Thoracic aorta (tissue), 2 donors: Measurements from ENCODE around the gene BAG1. TPM values are rescaled to one million over a fixed set of nuclear protein-coding genes. Genes with fewer than 3 reads are reported as not detected.

Experiments used
- ATAC-seq: fragments of 150-250 bp; one replicate; pipeline ENCODE4 v1.8.0; 2017; ENCODE audit warnings: low read depth; ENCODE audit not compliant: insufficient number of reproducible peaks, low FRiP score
- DNase-seq: peaks from one replicate; pipeline ENCODE4 v3.0.0-alpha.2; 2020; ENCODE audit warnings: low spot score
- H3K27ac ChIP-seq, 2 donors: fragments of 200-600 bp; sonication (generic); 1 replicate in 1 of 2; 2 replicates in 1 of 2; pipeline ENCODE4 v1.5.1; 2016; ENCODE audit warnings: mild to moderate bottlenecking in 2 of 2, moderate library complexity in 2 of 2
- H3K27me3 ChIP-seq: fragments of 200-600 bp; sonication (generic); replicated peaks from 2 replicates; pipeline ENCODE4 v1.6.0; 2016; ENCODE audit warnings: mild to moderate bottlenecking; ENCODE audit not compliant: insufficient read depth
- H3K36me3 ChIP-seq: fragments of 200-600 bp; sonication (generic); one replicate; pipeline ENCODE4 v1.5.1; 2016
- H3K4me1 ChIP-seq, 2 donors: fragments of 200-600 bp; sonication (generic); 1 replicate in 1 of 2; 2 replicates in 1 of 2; pipeline versions ENCODE4 v1.5.1 to v1.6.0; 2016; ENCODE audit warnings: low read depth in 2 of 2, mild to moderate bottlenecking in 1 of 2; ENCODE audit not compliant: control insufficient read depth in 1 of 2
- H3K4me3 ChIP-seq: fragments of 200-600 bp; sonication (generic); 2 replicates; pipeline ENCODE4 v1.5.1; 2016; ENCODE audit warnings: mild to moderate bottlenecking
- H3K9me3 ChIP-seq: fragments of 200-600 bp; sonication (generic); 2 replicates; pipeline ENCODE4 v1.5.1; 2016
- total RNA-seq, 2 donors: library from RNA; depleted of rRNA; stranded (reverse); fragments of >200 nt; gene quantifications; one replicate each; pipeline versions ENCODE4 v1.1.0 to v1.2.3, GENCODE V29; 2016
- TF ChIP-seq, protein P1 (sequence below): fragments of 200-600 bp; sonication (generic); IDR thresholded peaks from one replicate; pipeline ENCODE4 v1.5.1; 2019; ENCODE audit warnings: antibody characterized with exemption

The BAG1 gene
- 10 to 100 TPM; 30.6 to 40.5 TPM for total RNA-seq

DNA sequence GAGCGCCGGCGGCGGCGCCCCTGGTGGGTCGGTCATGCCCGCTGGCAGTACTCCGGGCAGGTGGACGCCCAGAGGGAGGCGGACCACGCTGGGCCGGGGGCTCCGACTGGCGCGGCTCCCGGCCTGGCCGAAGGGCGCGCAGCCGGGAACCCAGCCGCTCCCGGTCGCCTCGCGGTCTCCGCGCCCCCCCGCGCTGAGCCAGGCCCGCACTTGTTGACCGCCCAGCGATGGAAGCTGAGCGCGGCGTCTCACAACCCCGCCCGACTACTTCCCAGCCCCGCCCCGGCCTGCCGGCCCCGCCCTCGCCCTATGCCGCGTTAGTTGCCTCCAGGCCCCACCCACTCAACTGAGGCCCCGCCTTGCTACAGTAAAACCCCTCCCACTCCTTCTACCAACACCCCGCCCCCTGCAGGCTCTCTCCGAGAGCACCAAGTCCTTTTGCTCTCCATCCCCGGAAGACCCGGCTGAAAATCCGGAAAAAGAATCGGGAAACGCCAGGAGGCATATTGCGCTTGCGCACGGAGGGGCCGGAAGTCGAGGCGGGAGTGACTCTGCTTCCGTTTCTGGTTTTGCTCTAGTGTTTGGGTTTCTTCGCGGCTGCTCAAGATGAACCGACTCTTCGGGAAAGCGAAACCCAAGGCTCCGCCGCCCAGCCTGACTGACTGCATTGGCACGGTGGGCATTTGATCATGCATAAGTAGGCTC lies at the start of gene BAG1, which contains the start of gene CHMP5:
Gene BAG1, minus strand, starts transcription at position 236 of the 705 bp plus-strand sequence.
Gene CHMP5, plus strand, starts transcription at position 577 of the 705 bp plus-strand sequence. Its CDS starts 30 bp downstream, at position 607.
- H3K27me3 ChIP-seq: no peaks in the 10 kb centered on the region
- H3K36me3 ChIP-seq: peaks cover 16% of the 10 kb centered on the region
- H3K27ac ChIP-seq: peak within 1 kb of the TSS; percentile 75 to 85
- H3K4me3 ChIP-seq: peak within 1 kb of the TSS; percentile 79
- no peaks in the 10 kb centered on the region for H3K9me3 ChIP-seq
- peaks cover 7 to 29% of the 10 kb centered on the region in 2 donors for H3K4me1 ChIP-seq
- TF ChIP-seq, protein P1, sequence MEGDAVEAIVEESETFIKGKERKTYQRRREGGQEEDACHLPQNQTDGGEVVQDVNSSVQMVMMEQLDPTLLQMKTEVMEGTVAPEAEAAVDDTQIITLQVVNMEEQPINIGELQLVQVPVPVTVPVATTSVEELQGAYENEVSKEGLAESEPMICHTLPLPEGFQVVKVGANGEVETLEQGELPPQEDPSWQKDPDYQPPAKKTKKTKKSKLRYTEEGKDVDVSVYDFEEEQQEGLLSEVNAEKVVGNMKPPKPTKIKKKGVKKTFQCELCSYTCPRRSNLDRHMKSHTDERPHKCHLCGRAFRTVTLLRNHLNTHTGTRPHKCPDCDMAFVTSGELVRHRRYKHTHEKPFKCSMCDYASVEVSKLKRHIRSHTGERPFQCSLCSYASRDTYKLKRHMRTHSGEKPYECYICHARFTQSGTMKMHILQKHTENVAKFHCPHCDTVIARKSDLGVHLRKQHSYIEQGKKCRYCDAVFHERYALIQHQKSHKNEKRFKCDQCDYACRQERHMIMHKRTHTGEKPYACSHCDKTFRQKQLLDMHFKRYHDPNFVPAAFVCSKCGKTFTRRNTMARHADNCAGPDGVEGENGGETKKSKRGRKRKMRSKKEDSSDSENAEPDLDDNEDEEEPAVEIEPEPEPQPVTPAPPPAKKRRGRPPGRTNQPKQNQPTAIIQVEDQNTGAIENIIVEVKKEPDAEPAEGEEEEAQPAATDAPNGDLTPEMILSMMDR: peak; percentile 15
- peak; percentile 90 for ATAC-seq
- DNase-seq: peak; percentile 100

DNA sequence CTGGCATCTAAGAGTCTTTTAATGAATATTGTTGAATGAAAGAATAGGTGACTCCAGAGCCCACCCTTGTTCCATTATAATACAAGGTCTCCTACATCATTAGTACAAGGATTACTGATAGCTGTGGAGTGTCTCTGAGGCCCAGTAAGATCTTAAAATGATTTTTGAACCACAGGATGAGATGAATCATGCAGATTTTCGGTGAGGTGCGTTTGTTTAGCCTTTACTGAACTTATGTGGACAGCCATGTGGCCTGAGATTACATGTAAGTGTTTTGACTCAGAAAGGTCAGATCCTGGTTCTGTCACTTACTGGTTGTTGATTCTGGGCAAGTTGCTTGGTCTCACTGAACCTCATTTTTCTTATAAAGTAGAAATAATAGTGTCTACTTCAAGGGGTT lies 47.4 kb upstream of the BAG1 start:
- H3K36me3 ChIP-seq: peaks cover 74% of the 10 kb centered on the region
- TF ChIP-seq, protein P1: no peak
- no peaks in the 10 kb centered on the region for H3K9me3 ChIP-seq
- H3K27me3 ChIP-seq: no peaks in the 10 kb centered on the region
- H3K4me1 ChIP-seq: no peaks in the 10 kb centered on the region
- H3K4me3 ChIP-seq: no peak overlapping the region
- H3K27ac ChIP-seq: no peak overlapping the region
- DNase-seq: no peak
- ATAC-seq: no peak

DNA sequence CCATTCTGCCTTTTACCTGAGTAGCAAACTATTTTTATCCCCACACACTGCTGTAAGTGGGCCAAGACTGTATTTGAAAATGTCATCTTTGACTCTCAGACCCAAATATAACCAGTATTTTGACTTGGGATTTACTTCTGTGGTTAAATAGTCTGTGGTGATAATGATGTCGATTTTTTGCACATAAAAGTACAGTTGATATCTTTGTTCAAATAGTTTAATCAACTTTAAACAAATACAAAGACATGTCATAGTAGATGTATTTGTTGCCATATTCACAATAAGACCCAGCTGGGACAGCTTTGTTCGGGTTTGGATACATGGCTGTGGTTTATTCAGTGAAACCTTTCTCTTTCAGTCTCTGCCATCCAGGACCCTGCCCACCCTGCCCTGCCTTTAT lies 46.2 kb upstream of the BAG1 start:
- Histone ChIP-seq H3K27ac (no peak overlapping the region), H3K9me3 (no peaks in the 10 kb centered on the region), H3K36me3 (peaks cover 78% of the 10 kb centered on the region), H3K27me3 (no peaks in the 10 kb centered on the region), H3K4me3 (no peak overlapping the region), H3K4me1 (no peaks in the 10 kb centered on the region)
- no peak for DNase-seq
- TF ChIP-seq, protein P1: no peak
- ATAC-seq: no peak

DNA sequence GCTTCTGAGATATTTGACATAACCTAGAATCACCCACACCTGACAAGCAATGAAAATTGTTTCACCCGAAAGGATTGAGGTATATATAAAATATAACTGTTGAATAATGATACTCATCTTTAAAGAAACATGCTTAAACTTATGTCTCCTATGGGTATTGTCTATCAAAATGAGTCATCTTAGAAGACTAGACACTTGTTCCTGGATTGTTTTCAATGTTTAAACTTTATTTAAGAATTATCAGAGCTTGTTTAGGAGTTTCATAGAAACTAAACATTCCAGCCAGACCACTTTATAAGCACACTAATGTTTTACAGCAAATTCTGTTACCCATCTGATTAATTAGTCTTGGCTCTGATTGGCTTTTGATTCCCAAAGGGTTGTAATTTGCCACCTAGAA lies 45.4 kb upstream of the BAG1 start:
- Histone ChIP-seq H3K36me3 (peaks cover 85% of the 10 kb centered on the region), H3K27ac (no peak overlapping the region), H3K4me3 (no peak overlapping the region), H3K27me3 (no peaks in the 10 kb centered on the region), H3K9me3 (no peaks in the 10 kb centered on the region), H3K4me1 (no peaks in the 10 kb centered on the region)
- no peak for ATAC-seq
- no peak for DNase-seq
- TF ChIP-seq, protein P1: no peak

DNA sequence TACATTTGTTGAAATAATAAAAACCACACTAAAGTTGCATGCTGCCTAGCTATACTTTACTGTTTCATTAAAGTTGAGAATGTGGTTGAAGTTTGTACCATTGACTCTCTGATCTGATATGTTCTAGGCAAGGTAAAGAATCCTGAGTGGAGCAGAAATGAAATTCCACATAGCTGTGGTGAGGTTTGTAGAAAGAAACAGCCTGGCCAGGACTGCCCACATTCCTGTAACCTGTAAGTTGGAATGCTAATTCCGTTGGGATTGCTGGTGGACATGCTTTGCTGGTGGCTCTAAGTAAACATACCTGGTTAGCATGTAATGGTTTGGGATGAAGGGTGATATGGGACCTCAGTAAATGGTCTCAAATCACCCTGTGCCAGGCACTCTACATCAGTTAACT lies 42.6 kb upstream of the BAG1 start:
- Histone ChIP-seq H3K4me1 (no peaks in the 10 kb centered on the region), H3K27me3 (no peaks in the 10 kb centered on the region), H3K9me3 (no peaks in the 10 kb centered on the region), H3K27ac (no peak overlapping the region), H3K36me3 (peaks cover 91% of the 10 kb centered on the region), H3K4me3 (no peak overlapping the region)
- ATAC-seq (no peak), DNase-seq (no peak)
- TF ChIP-seq, protein P1: no peak
